ENCODE data around the gene COL27A1. TPM values are rescaled to one million over a fixed set of nuclear protein-coding genes. Genes with fewer than 3 reads are reported as not detected.

Gene COL27A1
- total and polyA plus RNA-seq, 2 donors (not counting 3 experiments of a cell fraction or from before 2014, with no cell fraction given): 14.7 to 49.1 TPM

DNA sequence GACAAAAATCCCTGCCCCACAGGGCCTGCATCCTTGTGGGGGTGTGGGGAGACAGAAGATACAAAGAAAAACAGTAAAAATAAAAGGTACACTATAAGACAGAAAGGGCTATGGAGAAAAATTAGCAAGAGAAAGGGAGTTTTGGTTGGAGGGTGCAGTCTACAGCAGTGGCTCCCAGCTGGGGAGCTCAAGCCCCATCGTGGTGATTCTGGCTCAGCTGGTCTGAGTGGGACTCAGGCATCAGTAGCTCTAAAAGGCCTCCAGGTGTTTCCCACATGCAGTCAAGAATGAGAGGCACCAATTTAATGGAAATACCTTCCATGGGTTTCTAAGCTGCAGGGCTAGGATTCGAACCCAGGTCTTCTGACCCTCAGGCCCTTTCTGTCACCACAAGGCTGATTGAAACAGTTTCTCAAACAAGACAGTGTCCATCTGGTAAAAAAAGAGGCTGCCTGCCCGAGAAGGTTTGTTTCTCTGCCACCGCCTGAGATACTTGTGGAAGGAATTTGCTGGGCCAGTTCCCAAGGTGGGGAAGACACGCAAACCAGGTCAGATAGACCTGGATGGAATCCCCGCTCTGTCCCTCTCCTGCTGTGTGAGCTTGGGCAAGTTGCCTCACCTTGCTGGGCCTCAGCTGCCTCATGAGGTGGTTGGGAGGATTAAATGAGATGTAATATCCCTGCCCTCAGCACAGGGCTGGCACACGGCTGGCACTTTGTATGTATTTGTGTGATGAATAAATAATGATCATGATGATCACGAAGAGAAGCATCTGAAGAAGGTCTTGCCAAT, 43.1 kb downstream of the COL27A1 start:
- intact Hi-C loops (cut with micrococcal nuclease) (no loop called here), dilution Hi-C loops (cut with MboI; ENCODE audit: extremely low pct_ligation_motif_present, low sequenced_read_pairs) (no loop called here)
- Histone ChIP-seq H3K9me3 (replicated peaks; ENCODE audit: control insufficient read depth, insufficient read depth, low read length) (no peaks in the 10 kb centered on the region), H3K9ac (replicated peaks; ENCODE audit: extremely low read depth, insufficient read depth, low read length) (no peak overlapping the region), H3K79me2 (ENCODE audit: control insufficient read depth, insufficient read depth, low read length) (no peaks in the 10 kb centered on the region), H3K27me3 (ENCODE audit: control insufficient read depth in 2 of 2, insufficient read depth in 2 of 2, low read length in 2 of 2) (no peaks in the 10 kb centered on the region), H3K9me1 (replicated peaks; ENCODE audit: control insufficient read depth, extremely low read depth, insufficient read depth, low read length) (no peaks in the 10 kb centered on the region), H3K27ac (ENCODE audit: insufficient read depth, low read depth, low read length) (no peak overlapping the region), H3K4me2 (ENCODE audit: insufficient read depth, low read length) (no peak overlapping the region), H2AFZ (ENCODE audit: low read depth, low read length) (no peak overlapping the region), H3K4me3 (replicated peaks in 1 of 3; ENCODE audit: insufficient read depth in 1 of 3, low read depth in 1 of 3, low read length in 3 of 3) (no peak overlapping the region), H3K4me1 (ENCODE audit: control insufficient read depth, extremely low read depth, insufficient read depth, low read length) (no peaks in the 10 kb centered on the region), H3K36me3 (ENCODE audit: control insufficient read depth in 2 of 2, extremely low read depth in 1 of 2, insufficient read depth in 2 of 2, low read length in 2 of 2) (peaks cover 0 to 2% of the 10 kb centered on the region in 2 experiments), H4K20me1 (replicated peaks; ENCODE audit: control insufficient read depth, extremely low read depth, insufficient read depth, low read length) (no peaks in the 10 kb centered on the region)
- CTCF ChIA-PET: interaction anchor here (0.8 to 1.6 kb wide), 4 partner anchors 43 to 116 kb away, joined by 3 to 5 read pairs (median 4); partner anchors contain the start of gene COL27A1
- POLR2A ChIA-PET: no interaction called here
- FAIRE-seq (no peak), DNase-seq (ENCODE audit: low read depth, low spot score) (no peak)
- TF ChIP-seq POLR2AphosphoS5 (IDR thresholded peaks at IDR 0.05; ENCODE audit: insufficient read depth, low read depth, low read length) (no peak), MYC (IDR thresholded peaks at IDR 0.05; ENCODE audit: low read depth, low read length) (no peak), EZH2 (IDR thresholded peaks at IDR 0.05; ENCODE audit: borderline replicate concordance, low read depth, low read length, severe bottlenecking) (no peak)
- TF ChIP-seq, protein P1, sequence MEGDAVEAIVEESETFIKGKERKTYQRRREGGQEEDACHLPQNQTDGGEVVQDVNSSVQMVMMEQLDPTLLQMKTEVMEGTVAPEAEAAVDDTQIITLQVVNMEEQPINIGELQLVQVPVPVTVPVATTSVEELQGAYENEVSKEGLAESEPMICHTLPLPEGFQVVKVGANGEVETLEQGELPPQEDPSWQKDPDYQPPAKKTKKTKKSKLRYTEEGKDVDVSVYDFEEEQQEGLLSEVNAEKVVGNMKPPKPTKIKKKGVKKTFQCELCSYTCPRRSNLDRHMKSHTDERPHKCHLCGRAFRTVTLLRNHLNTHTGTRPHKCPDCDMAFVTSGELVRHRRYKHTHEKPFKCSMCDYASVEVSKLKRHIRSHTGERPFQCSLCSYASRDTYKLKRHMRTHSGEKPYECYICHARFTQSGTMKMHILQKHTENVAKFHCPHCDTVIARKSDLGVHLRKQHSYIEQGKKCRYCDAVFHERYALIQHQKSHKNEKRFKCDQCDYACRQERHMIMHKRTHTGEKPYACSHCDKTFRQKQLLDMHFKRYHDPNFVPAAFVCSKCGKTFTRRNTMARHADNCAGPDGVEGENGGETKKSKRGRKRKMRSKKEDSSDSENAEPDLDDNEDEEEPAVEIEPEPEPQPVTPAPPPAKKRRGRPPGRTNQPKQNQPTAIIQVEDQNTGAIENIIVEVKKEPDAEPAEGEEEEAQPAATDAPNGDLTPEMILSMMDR (IDR thresholded peaks at IDR 0.05; ENCODE audit: extremely low read depth in 1 of 2, insufficient read depth in 1 of 2, low read depth in 1 of 2, low read length in 2 of 2): no peak
- TF ChIP-seq, protein P2, sequence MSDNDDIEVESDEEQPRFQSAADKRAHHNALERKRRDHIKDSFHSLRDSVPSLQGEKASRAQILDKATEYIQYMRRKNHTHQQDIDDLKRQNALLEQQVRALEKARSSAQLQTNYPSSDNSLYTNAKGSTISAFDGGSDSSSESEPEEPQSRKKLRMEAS (IDR thresholded peaks at IDR 0.05; ENCODE audit: insufficient read depth, insufficient read length): no peak
- no TSS peak for BruUV-seq (replicated peaks)

Data from endothelial cell of umbilical vein (primary cell).